Caco-2 (cell line): ENCODE data around the gene SLC6A6. TPM values are rescaled to one million over a fixed set of nuclear protein-coding genes. Genes with fewer than 3 reads are reported as not detected.

Source experiments
- BruUV-seq: library from RNA; stranded (reverse); fragments of 400-500 nt; replicated peaks from 2 replicates; lab custom pipeline; 2021; lab: Mats Ljungman, UMichigan
- CTCF ChIA-PET: fragments of 300-600 bp; sonication (Branson Sonifier 250); formaldehyde crosslinking; loops from one replicate; lab custom pipeline; 2022; ENCODE audit warnings: antibody characterized with exemption; lab: Charles Lee
- POLR2A ChIA-PET: fragments of 300-600 bp; sonication (Branson Sonifier 250); formaldehyde crosslinking; loops from one replicate; lab custom pipeline; 2022; ENCODE audit warnings: antibody characterized with exemption; lab: Charles Lee
- DNase-seq, 2 experiments: peaks; one replicate each; pipeline versions ENCODE4 v3.0.0 to v3.0.0-alpha.2; 2020 to 2022
- H3K27me3 ChIP-seq: replicated peaks from 2 replicates; pipeline ENCODE4 v1.6.0; 2011; ENCODE audit warnings: low read length; ENCODE audit not compliant: control insufficient read depth, insufficient read depth
- H3K36me3 ChIP-seq: 2 replicates; pipeline ENCODE4 v1.5.1; 2011; ENCODE audit warnings: low read length; ENCODE audit not compliant: control insufficient read depth, insufficient read depth
- H3K4me1 ChIP-seq: fragments of 250-450 bp; sonication (Bioruptor Pico); 2 replicates; pipeline ENCODE4 v1.5.1; 2020; ENCODE audit warnings: mild to moderate bottlenecking
- H3K4me3 ChIP-seq: 2 replicates; pipeline ENCODE4 v1.5.1; 2011; ENCODE audit warnings: low read depth, mild to moderate bottlenecking, control low read depth, low read length
- H3K9me3 ChIP-seq: fragments of 250-450 bp; sonication (Bioruptor Pico); 2 replicates; pipeline ENCODE4 v1.5.1; 2020; ENCODE audit warnings: mild to moderate bottlenecking, moderate library complexity
- H3K27ac Mint-ChIP-seq: one replicate; pipeline ENCODE4 v1.8.0; 2022; ENCODE audit warnings: mixed read lengths; ENCODE audit not compliant: unreplicated experiment
- H3K27me3 Mint-ChIP-seq: one replicate; pipeline ENCODE4 v1.8.0; 2022; ENCODE audit warnings: mixed read lengths; ENCODE audit not compliant: insufficient read depth, unreplicated experiment
- H3K36me3 Mint-ChIP-seq: one replicate; pipeline ENCODE4 v1.8.0; 2022; ENCODE audit warnings: mild to moderate bottlenecking, mixed read lengths; ENCODE audit not compliant: insufficient read depth, unreplicated experiment
- H3K4me1 Mint-ChIP-seq: one replicate; pipeline ENCODE4 v1.8.0; 2022; ENCODE audit warnings: low read depth, mixed read lengths; ENCODE audit not compliant: unreplicated experiment
- H3K4me3 Mint-ChIP-seq: one replicate; pipeline ENCODE4 v1.8.0; 2022; ENCODE audit warnings: mild to moderate bottlenecking, moderate library complexity, mixed read lengths; ENCODE audit not compliant: unreplicated experiment
- H3K9me3 Mint-ChIP-seq: one replicate; pipeline ENCODE4 v1.8.0; 2022; ENCODE audit warnings: mixed read lengths; ENCODE audit not compliant: unreplicated experiment
- intact Hi-C: fragments of 100-400 bp; cut with micrococcal nuclease; formaldehyde crosslinking; loops from one replicate; pipeline ENCODE4 v1.10.0; 2022; ENCODE audit not compliant: unreplicated experiment
- total RNA-seq: library from RNA; stranded (reverse); gene quantifications from 2 replicates; pipeline ENCODE4 v1.2.3, GENCODE V29; 2022
- TF ChIP-seq, protein P1 (sequence below), 2 experiments: fragments of 200-600 bp in 1 of 2; IDR thresholded peaks; 1 replicate in 1 of 2; 2 replicates in 1 of 2; pipeline versions ENCODE4 v1.5.1 to v1.8.0; 2011 to 2022; ENCODE audit warnings: antibody characterized with exemption in 1 of 2, control low read depth in 1 of 2, inconsistent platforms in 1 of 2, low read depth in 1 of 2, low read length in 1 of 2, mild to moderate bottlenecking in 1 of 2, moderate library complexity in 1 of 2; ENCODE audit not compliant: insufficient read depth in 1 of 2, severe bottlenecking in 1 of 2, unreplicated experiment in 1 of 2

The SLC6A6 gene
- total RNA-seq, 1 experiment from 2014 or later = 49.6 TPM

DNA sequence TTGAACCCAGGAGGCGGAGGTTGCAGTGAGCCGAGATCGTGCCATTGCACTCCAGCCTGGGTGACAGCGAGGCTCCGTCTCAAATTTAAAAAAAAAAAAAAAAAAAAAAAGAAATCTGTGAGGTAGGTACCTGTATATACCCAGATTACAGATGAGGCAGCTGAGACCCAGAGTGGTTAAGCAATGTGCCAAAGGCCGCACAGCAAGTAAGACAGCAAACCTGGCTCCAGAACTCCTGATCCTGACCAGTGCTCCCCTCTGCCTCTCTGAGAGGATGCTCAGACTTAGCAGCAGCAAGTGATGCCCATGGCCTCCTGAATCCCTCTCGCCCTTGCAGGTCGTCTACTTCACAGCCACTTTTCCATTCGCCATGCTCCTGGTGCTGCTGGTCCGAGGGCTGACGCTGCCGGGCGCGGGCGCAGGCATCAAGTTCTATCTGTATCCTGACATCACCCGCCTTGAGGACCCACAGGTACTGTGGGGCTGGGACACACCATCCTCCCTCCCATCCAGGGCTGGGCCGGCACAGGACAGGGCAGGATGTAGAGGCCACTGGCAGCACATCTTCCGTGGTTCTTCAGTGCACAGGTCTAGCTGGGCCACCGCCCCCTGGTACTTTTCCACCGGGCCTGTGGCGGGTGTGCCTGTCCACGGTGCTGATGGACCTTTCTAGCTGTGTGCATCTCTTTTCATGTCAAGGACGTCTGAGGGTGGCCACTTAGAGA, 63.9 kb downstream of the SLC6A6 start:
- no peaks in the 10 kb centered on the region for H3K9me3 Mint-ChIP-seq
- H3K4me3 ChIP-seq = no peak overlapping the region
- ChIA-PET CTCF (no interaction called here), POLR2A (interaction anchor here (0.7 kb wide), 1 partner anchor 149 kb away, joined by 6 read pairs; no protein-coding TSS in a partner anchor)
- H3K4me3 Mint-ChIP-seq = no peak overlapping the region
- H3K4me1 ChIP-seq = no peaks in the 10 kb centered on the region
- H3K36me3 Mint-ChIP-seq = peaks cover 45% of the 10 kb centered on the region
- H3K27me3 ChIP-seq = no peaks in the 10 kb centered on the region
- H3K27me3 Mint-ChIP-seq = no peaks in the 10 kb centered on the region
- no peak overlapping the region for H3K27ac Mint-ChIP-seq
- no peaks in the 10 kb centered on the region for H3K4me1 Mint-ChIP-seq
- no peaks in the 10 kb centered on the region for H3K9me3 ChIP-seq
- TF ChIP-seq, protein P1, sequence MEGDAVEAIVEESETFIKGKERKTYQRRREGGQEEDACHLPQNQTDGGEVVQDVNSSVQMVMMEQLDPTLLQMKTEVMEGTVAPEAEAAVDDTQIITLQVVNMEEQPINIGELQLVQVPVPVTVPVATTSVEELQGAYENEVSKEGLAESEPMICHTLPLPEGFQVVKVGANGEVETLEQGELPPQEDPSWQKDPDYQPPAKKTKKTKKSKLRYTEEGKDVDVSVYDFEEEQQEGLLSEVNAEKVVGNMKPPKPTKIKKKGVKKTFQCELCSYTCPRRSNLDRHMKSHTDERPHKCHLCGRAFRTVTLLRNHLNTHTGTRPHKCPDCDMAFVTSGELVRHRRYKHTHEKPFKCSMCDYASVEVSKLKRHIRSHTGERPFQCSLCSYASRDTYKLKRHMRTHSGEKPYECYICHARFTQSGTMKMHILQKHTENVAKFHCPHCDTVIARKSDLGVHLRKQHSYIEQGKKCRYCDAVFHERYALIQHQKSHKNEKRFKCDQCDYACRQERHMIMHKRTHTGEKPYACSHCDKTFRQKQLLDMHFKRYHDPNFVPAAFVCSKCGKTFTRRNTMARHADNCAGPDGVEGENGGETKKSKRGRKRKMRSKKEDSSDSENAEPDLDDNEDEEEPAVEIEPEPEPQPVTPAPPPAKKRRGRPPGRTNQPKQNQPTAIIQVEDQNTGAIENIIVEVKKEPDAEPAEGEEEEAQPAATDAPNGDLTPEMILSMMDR (IDR thresholded peaks at IDR 0.05; ENCODE audit: insufficient read depth in 1 of 2, low read depth in 1 of 2, low read length in 1 of 2, severe bottlenecking in 1 of 2, unreplicated experiment in 1 of 2) = no peak
- H3K36me3 ChIP-seq = peaks cover 9% of the 10 kb centered on the region
- BruUV-seq = no TSS peak
- DNase-seq = no peak
- intact Hi-C loops = no loop called here

DNA sequence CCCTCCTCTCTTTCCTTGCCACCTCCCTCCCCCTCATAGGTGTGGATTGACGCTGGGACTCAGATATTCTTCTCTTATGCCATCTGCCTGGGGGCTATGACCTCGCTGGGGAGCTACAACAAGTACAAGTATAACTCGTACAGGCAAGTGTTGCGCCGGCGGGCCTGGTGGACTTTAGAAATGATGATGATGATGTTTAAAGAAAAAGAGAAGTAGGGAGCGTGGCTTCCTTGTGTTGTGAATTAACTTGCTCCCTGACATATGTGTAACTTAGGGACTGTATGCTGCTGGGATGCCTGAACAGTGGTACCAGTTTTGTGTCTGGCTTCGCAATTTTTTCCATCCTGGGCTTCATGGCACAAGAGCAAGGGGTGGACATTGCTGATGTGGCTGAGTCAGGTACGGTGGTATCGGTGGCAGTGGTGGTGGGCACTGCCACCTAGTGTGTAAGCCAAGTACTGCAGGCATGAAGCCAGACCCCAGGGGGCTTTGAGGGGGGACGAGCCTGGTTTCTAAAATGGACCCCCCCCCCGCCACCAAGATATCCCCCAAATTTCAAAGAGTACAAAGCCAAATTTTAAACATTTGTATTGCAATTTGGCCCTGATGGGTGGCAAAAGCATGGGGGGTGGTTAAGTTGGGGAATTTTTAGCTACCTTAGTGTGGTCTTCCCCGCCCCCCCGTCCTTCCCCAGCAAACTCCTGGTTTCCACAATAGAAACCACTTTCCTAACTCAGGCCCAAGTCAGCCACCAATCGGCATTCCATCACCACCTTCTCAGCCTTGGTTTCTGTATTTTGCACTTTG, 65.6 kb downstream of the SLC6A6 start:
- Histone ChIP-seq H3K4me1 (0 out of 2 replicates have a peak, but pooled peaks cover 5% of the 10 kb centered on the region), H3K4me3 (no peak overlapping the region), H3K27me3 (no peaks in the 10 kb centered on the region), H3K36me3 (peaks cover 9% of the 10 kb centered on the region), H3K9me3 (no peaks in the 10 kb centered on the region)
- BruUV-seq = no TSS peak
- H3K9me3 Mint-ChIP-seq = no peaks in the 10 kb centered on the region
- DNase-seq = peak in 1 of 2 experiments; percentile 50
- no peaks in the 10 kb centered on the region for H3K4me1 Mint-ChIP-seq
- intact Hi-C loops = loop anchor here (1.0 to 2.0 kb wide), 3 partner anchors 207 to 571 kb away; no protein-coding TSS in a partner anchor
- no peak overlapping the region for H3K4me3 Mint-ChIP-seq
- H3K27me3 Mint-ChIP-seq = no peaks in the 10 kb centered on the region
- TF ChIP-seq, protein P1 (IDR thresholded peaks at IDR 0.05; ENCODE audit: insufficient read depth in 1 of 2, low read depth in 1 of 2, low read length in 1 of 2, severe bottlenecking in 1 of 2, unreplicated experiment in 1 of 2) = peak; percentile 73 to 81
- POLR2A ChIA-PET = no interaction called here
- CTCF ChIA-PET = interaction anchor here (0.7 to 2.1 kb wide), 11 partner anchors 9 to 290 kb away, joined by 3 to 20 read pairs (median 6); partner anchors contain the start of gene XPC
- peaks cover 37% of the 10 kb centered on the region for H3K36me3 Mint-ChIP-seq
- no peak overlapping the region for H3K27ac Mint-ChIP-seq

DNA sequence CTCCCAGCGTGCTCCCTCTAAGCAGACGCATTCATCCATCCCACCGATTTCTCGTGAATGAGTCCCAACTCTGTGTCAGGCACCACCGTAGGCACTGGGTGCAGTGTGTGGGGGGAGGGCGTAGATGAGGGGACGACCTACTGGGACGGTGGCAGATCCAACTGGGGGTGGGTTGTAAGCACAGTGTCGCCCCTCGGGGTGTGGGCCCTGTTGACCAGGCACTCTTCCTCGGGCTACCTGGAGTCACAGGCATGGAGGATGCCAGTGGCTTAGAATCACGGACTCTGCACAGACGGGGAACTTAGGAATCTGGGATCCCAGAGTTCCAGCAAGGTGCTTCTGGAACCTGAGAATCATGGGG, 66.2 kb downstream of the SLC6A6 start:
- peaks cover 43% of the 10 kb centered on the region for H3K36me3 Mint-ChIP-seq
- BruUV-seq = no TSS peak
- Histone ChIP-seq H3K9me3 (no peaks in the 10 kb centered on the region), H3K27me3 (no peaks in the 10 kb centered on the region), H3K4me3 (no peak overlapping the region), H3K4me1 (0 out of 2 replicates have a peak, but pooled peaks cover 9% of the 10 kb centered on the region), H3K36me3 (peaks cover 9% of the 10 kb centered on the region)
- no peak overlapping the region for H3K4me3 Mint-ChIP-seq
- TF ChIP-seq, protein P1 (IDR thresholded peaks at IDR 0.05; ENCODE audit: insufficient read depth in 1 of 2, low read depth in 1 of 2, low read length in 1 of 2, severe bottlenecking in 1 of 2, unreplicated experiment in 1 of 2) = no peak
- no peak overlapping the region for H3K27ac Mint-ChIP-seq
- no peaks in the 10 kb centered on the region for H3K9me3 Mint-ChIP-seq
- no peak for DNase-seq
- CTCF ChIA-PET = interaction anchor here (0.7 to 2.1 kb wide), 11 partner anchors 10 to 290 kb away, joined by 3 to 20 read pairs (median 6); partner anchors contain the start of gene XPC
- POLR2A ChIA-PET = no interaction called here
- no peaks in the 10 kb centered on the region for H3K4me1 Mint-ChIP-seq
- no peaks in the 10 kb centered on the region for H3K27me3 Mint-ChIP-seq
- intact Hi-C loops = loop anchor here (1.0 to 2.0 kb wide), 3 partner anchors 207 to 572 kb away; no protein-coding TSS in a partner anchor
